HG03175 (cell line): ENCODE results near the gene CORO7.

Experiments
- ATAC-seq: cut with Tn5 transposase; IDR thresholded peaks from one replicate; pipeline ENCODE4 v1.9.1; 2021; ENCODE audit warnings: mild to moderate bottlenecking, moderate library complexity; ENCODE audit not compliant: unreplicated experiment

The CORO7 gene

DNA sequence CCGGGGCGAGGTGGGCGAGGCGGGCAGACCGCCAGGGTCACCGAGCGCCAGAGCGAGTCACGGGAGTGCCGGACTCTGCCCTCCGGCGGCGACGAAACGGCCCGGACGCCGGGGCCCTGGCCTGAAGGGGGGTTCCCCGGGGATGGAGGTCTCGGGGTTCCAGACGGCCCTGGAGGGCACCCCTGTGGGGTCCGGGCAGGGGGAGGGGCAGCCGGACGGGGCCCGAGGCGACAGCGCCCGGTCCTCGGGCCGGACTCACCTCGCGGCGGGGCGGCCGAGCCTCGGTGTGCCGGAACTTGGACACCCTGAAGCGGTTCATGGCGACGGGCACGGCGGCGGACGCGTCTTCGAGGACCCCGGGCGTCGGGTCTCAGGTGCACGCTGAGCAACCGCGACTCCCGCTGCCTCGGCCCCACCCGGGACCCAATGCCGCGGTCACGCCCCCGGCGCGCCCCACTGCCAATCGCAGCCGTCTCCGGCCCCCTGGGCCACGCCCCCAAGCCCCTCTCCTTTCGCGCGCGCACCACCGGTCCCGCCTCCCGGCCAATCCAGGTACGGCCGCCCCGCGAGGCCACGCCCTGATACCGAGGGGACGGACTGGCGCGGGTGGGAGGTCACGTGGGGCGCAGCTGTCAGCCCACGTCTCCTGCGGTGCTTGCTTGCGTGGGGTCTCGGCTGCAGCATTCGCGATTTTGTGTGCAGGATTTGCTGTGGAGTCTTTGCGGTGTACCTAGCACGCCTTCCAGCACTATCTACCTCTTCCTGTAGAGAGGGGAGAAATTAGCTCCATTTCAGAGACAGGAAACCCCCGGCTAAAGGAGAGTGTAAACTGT, at the start of gene CORO7:
Gene CORO7 (minus strand): TSS at position 397 of the 833 bp plus-strand sequence. CDS start 78 bp downstream, at position 319.
- ATAC-seq, result peak; percentile 65

DNA sequence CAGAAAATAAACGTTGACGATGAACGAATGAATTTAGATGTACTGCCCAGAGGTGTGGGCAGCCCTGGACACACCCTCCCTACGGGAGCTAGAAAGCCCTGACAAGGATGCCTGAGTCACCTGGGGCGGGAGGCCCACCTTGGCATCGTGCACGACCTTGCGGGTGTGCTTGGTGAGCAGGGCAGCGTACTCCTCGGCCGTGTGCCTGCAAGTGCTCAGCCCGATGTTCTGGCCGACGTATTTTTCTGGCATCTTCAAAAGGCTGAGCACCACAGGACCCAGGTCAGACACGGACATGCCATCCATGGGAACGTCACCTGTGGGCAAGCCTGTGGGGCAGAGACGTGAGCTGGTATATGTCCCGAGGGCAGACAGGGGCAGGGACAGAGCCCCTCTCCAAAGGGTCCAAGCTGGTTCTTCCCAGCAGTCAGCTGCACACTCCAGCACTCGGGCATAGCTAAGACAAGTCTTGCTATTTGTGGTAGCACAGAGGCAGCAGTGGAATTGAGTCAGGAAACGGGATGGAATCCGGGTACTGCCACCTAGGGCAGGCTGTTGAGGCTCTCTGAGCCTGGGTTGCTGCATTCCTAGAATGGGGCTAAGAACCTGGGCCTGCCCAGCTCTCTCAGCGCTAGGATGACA, 47.2 kb upstream of the CORO7 start:
- ATAC-seq, result no peak

DNA sequence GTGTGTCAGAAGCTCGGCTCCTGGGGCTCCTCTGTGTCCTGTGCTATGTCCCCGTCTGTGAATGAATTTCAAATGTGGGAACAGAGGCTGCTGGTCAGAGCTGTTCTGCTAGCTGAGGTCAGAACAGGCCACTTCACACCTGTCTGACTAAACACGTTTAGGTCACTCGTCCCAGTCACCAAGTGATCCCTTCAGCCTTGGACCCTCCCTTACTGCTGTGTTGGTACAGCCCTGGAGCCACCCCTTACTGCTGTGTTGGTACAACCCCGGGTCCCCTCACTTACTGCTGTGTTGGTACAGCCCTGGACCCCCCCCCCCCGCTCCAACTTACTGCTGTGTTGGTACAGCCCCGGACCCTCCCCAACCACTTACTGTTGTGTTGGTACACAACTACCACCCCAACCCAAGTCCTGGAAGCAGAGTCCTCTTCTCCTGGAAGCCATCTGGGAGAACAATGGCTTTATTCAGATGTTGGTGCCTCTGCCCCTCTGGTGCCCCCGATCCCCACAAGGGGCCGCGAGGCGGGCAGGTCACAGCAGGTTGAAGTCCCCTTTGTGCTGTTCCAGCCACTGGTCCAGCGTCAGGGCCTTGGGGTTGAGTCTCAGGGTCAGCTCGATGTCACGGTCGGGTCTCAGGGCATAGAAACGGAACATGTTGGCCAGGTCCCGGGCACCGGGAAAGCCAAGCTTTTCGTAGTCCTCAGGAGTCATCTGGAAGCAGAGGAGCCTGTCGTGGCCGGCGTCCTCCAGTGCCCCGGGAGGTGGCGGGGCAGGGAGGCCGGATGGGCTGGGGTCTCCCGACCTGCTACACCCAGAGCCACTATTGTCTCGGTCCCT, 45.1 kb upstream of the CORO7 start:
- ATAC-seq, result no peak

DNA sequence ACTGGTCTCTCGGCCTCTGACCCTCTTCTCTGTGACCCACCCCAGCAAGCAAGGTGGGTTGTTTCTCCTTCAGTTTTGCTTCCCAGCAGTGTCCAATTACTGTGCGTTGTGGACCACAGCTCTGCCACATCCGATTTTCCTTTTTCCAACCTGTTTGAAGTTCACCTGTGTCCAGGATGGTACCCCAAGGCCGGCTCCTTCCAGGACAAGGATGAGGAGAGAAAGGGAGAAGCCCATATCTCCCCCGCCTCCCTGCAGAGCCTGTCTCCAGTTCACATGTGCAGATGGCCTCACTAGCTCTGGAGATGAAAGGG, 44.5 kb upstream of the CORO7 start:
- no peak for ATAC-seq

DNA sequence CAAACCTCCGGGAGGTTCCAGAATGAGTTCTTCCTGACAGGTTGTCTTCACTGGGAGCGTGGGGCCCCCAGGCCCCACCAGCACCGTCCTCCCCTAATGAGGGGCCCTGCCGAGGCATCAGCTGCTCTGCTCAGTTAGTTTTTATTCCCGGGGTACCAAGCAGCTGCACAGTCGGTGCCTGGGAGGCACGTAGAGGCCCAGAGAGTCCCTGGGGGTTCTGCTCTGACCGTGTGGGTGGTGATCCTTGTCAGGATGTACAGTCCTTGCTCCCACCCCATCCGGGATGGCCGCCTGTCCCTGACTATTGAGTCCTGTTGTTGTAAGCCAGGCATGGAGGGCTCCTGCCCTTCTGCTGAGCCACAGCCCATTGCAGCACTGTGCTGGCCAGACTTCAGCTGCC, 39.6 kb upstream of the CORO7 start:
- ATAC-seq, result no peak

DNA sequence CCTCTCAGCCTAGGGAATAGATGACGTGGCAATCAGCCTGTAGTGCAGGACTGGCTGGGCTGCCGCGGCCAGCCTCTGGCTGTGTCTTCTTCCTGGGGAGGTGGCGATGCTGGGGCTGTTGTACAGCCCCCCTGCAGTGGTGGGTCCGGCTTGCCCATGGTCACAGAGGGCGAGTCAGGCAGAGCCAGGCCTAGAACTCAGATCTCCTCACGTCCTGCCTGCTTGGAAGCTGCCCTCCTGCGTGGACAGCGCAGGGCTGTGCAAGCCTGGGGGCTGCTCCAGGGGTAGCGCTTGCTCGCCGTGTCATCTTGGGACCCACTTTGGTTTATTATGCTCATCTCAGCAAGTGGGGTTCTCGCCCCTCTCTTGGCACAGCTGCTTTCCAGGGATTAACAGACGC, 38.7 kb upstream of the CORO7 start:
- ATAC-seq, result no peak

DNA sequence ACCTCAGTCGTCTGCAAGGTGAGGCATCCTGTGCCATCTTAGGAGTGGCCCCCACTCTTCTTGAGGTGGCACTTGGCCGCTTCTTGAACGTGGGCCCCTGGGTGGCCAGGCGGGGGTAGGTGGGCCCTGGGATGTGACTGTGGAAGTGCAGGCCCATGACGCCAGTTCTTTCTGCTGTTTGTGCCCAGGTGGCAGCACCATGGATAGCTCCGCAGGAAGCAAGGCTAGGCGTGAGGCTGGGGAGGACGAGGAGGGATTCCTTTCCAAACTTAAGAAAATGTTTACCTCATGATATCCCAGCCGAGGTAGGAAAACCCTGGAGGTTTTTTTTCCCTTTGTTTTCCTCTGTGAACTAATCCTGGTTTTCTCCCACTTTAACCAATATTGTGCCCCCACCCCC, 38.2 kb upstream of the CORO7 start:
- no peak for ATAC-seq

DNA sequence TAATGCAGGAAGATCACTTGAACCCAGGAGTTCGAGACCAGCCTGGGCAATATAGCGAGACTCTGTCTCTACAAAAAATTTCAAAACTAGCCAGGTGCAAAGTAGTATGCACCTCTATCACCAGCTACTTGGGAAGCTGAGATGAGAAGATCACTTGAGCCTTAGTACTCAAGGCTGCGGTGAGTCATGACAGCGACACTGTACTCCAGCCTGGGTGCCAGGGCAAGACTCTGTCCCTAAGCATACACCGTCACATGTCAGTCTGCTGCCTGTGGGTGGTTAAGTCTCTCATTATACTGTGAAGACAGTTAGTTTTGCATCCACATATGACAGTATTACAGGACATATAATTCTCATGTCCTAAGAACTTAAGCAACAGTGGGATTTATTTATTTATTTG, 36.3 kb upstream of the CORO7 start:
- ATAC-seq, result no peak

DNA sequence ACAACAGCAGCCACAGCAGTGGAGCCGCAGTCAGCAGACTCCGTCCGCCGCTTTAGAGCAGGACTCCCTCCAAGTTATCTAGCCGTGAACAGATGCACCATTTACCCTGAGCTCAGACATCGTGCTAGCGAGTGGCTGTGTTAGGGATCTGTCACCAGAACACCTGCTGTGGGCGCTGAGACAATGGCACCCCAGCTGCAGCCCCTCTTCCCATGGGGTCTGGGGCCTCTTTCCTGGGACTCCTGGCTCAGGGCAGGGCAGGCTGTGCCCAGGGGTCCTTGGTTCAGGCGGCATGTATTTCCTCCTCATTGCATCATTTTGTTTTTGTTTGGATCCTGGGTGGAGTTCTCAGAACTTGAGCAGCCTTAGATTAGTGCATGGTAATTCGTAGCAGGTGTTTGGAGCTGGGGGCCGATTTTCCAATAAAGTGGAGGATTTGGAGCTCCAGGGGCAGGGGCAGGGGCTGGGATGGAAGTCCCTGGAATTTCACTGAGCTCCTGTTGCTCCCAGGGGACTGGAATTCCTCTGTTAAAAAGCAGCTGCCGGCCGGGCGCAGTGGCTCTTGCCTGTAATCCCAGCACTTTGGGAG, 34.6 kb upstream of the CORO7 start:
- no peak for ATAC-seq

DNA sequence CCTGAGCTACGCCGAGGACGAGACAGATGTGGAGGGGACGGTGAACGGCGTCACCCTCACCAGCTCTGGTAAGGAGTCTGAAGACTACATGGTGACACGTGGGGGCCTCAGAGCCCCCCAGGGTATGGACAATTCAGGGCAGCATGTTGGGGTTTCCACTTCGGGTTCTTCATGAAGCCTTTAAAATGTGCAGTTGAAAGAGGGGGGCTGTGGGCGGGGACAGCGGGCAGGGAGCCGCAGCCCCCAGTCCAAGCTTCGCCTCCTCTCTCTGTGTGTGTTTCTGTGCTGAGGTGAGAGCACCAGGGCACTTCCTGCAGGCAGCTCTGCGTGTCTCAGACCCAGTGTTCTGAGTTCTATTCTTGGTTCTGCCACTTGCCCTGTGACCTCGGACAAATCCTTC, 34.0 kb upstream of the CORO7 start:
- ATAC-seq, result no peak

DNA sequence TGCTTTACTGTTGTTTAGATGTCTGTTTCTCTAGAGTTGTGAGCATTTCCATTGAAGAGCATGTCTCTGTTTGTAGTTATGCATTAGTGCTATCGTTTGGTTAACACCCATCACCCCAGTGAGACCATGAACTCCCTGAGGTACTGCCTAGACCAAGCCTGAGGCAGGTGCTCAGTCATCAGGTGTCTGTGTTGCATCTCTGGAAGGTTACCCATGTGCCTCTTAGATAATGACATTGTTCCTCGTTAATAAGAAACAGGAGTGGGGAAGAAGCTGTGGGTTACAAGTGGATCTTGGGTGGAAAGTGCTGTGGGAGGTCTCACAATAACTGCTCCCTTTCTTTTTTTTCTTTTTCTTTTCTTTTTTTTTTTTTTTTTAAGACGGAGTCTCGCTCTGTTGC, 27.6 kb upstream of the CORO7 start:
- no peak for ATAC-seq

DNA sequence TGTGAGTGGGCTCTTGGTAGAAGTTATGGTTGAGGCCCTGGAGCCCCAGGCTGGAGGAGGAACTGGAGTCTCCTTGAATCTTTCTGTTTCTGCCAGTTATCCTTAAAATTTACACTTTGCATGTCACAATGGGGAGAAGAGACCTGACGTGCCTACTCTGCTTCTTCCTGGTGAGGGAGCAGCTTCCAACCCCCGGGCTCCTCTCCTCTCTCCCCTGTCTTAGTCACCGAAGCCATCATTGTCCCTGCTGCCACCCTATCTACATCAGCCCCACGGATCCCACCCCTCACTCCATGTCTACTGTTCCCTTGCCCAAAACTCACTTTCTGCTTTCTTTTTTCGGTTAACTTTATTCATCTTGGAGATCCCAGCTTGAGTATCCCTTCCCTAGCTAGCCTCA, 26.9 kb upstream of the CORO7 start:
- ATAC-seq, result no peak

DNA sequence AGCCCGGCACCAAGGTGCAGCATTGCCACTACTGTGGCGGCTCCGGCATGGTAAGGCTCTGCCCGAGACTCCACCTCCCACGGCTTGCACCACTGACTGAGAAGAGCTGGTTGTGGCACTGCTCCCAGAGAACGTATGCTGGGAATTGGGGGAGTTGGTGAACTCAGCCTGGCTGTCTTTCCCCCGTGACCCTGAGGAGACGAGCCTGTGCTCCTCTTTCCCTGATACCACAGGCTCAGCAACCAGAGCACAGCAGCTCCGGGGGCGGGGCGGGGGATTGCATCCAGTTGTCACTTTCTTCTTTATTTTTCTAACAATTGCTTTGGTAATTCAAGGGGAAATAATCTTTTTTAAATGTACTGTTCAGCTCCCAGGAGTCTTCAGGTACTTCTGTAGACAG, 26.0 kb upstream of the CORO7 start:
- ATAC-seq, result no peak

DNA sequence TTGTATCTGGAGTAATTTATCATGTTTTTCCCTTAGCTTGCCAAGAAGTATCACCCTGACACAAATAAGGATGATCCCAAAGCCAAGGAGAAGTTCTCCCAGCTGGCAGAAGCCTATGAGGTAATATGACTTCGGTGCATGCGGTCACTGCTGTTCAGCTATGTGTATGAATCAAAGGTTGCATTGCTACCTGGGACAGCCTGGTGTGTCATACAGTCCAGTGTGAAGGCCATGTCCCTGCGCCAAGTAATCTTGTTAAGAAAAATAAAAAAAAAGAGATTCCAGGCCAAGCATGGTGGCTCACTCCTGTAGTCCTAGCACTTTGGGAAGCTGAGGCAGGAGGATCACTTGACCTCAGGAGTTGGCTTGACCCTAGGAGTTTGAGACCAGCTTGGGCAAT, 21.0 kb upstream of the CORO7 start:
- no peak for ATAC-seq

DNA sequence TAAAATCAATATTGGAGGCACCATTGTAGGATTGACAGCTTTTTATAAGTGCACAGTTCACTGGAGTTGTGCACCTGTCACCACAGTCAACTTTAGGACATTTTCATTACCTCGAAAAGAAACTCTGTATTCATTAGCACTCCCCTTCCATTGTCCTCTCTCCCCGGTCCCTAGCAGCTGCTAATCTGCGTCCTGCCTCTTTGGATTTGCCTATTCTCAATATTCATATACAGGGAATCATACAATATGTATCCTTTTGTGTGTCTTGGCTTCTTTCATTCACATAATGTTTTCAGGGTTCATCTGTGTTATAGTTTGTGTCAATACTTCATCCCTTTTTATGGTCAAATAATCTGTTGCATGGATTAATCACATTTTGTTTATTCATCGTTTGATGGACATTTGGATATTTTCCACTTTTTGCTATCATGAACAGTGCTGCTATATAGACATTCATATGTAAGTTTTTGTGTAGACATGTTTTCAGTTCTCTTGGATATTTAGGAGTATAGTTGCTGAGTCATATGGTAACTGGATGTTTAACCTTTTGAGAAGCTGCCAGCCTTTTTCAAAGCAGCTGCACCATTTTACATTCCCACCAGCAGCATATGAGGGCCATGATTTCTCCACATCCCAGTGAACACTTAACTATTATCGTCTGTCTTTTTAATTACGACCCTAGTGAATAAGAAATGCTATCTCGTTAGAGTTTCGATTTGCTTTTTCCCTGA, 19.1 kb upstream of the CORO7 start:
- ATAC-seq, result no peak

DNA sequence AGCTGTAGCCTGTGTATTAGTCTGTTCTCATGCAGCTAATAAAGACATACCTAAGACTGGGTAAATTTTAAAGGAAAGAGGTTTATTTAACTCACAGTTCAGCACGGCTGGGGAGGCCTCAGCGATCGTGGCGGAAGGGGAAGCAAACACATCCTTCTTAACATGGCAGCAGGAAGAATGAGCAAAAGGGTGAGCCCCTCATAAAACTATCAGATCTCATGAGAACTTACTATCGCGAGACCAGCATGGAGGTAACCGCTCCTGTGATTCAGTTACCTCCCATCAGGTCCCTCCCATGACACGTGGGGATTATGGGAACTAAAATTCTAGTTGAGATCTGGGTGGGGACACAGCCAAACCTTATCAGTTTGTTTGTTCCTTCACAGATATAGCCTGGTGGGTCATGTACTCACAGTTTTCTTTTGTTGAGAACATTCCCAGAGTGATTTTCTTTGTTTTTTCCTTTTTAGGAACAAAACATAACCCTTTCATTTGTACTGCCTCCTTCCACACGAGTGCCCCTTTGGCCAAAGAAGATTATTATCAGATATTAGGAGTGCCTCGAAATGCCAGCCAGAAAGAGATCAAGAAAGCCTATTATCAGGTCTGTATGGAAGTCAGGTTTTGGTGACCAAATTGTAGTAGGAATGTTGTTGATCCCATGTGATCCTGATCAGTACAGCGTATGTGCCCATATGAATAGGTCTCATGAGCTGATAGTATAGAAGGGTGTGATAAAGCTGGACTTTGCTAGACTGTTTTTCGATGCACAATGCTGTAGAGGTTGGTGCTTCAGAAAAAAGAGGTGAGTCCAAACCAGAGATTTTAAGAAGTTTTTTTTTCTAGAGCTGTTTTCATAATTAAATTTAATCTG, 17.8 kb upstream of the CORO7 start:
- no peak for ATAC-seq

DNA sequence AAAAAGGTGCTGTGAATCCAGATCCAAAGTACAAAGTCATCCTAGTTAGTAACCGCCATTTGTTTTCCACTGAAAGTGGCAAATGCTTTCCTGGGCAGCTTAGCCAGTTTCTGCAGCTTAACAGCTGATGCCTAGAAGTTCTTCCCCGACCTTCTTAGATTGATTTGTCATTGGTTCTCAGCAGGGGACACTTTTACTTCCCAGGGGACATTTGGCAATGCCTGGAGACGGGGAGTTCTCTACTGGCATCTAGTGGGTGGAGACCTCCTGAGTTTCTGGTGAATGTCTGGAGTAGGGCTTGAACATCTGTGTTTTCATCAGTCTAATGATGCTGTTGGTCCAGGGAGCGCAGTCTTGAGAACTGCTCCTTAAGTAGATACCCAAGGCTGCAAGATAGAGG, 16.8 kb upstream of the CORO7 start:
- no peak for ATAC-seq

DNA sequence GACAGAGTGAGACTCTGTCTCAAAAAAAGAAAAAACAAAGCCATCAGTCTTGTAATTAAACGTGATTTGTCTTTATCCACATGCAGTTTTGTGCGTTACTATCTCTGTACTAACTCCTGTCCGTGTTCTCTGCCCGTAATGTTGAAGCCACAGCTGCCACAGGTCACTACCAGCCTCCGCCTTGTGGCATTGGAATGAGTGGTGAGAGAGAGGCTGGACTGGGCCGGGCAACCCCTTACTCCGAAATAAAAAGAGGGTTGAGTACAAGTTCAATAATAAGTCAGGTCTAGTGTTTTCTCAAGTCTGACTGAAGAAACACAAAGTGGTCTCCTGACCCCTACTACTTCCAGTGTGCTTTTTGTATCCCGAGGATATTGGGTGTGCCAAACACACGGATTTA, 14.6 kb upstream of the CORO7 start:
- ATAC-seq, result no peak

DNA sequence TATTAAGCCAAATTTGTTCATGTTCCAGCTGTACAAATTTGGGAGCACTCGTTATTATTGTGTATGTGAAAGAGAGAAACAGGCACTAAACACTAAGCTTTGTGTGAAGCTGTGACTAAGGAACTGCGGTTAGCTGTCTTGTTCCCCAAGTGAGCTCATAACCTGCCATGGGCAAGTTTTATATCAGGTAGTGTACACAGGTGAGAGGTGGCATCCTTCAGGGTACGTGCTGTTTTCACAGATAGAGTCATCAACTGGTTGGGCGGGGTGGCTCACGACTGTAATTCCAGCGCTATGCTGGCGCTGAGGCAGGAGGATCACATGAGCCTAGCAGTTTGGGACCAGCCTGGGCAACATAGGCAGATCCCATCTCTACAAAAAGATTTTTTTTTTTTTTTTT, 12.1 kb upstream of the CORO7 start:
- no peak for ATAC-seq
